HG03575 (cell line): ENCODE measurements around the gene MMEL1.

Experiments used
- ATAC-seq: cut with Tn5 transposase; IDR thresholded peaks from one replicate; pipeline ENCODE4 v1.9.1; 2021; ENCODE audit not compliant: unreplicated experiment, insufficient number of reproducible peaks, low FRiP score; ENCODE audit errors: extremely low read depth

The MMEL1 gene

DNA sequence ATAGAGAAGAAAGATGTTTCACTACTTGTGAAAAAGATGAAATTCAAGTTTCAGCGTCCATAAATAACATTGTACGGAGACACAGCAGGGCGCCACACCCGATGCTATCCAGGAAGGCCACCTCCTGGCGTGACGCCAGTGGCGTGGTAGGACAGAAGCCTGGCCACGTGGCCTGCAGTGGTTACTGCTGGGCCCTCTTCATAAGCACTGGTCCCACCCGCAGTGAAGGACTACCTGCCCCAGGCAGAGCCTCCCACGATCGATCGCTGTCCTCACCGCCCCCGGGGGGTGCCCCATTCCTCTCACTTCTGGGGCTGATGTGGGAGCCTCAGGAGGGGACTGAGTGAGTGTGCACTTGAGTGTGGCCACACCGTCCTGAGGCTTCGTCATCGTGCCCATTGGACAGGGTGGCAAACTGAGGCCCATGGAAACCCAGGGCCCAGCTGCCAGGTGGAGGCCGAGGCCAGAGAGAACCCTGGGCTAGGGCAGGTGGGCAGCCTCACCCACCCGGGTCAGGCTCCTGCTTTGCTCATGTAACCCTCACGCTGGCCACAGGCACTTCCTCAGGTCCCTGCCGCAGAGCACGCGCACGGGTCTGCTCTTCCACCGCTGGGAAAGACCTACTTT lies 91.1 kb downstream of the MMEL1 start:
- ATAC-seq: no peak

DNA sequence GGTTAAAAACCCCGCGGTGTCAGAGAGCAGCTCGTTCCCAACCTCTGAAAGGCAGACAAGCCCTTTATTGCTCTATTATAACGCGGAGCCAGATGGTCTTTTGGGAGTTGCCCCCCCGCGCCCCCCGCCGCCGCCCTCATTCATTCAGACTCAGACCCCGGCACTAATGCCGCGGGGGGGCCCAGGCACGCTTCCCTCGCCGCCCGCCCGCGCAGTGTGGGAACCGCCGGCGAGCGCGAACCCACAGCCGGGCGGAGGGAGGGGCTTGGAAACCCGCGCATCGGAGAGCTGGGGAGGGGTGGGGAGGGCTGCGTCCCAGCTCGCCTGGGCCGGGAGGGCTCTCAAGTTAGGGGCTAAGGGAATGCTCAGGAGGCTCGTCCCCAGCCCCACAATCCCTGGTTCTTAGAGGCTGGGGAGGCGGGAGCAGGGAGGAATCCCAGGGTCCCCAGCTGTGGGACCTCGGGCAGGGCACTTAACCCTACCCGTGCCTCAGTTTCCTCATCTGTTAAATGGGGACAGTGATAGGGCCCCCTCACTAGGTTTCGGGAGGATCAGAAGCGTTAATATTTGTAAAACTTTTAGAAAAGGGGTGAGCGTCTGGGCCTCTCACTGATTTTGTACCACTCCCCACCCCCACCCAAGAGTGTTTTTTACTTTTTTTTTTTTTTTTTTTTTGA lies 91.9 kb downstream of the MMEL1 start:
- no peak for ATAC-seq
